ENCODE data around the gene VTCN1.
"Not testable (repeated sequence)": the region's sequence is repeated elsewhere in the genome, so short reads cannot be mapped to it uniquely, and the experiment has no call there.

The VTCN1 gene

GRCh38 chr1:117105722-117106121 is 105.0 kb downstream of the VTCN1 start:
- no peak for FAIRE-seq
- TF ChIP-seq TAF1 (IDR thresholded peaks at IDR 0.05; ENCODE audit: borderline replicate concordance, low read depth, low read length) (no peak), POLR2AphosphoS5 (IDR thresholded peaks at IDR 0.05; ENCODE audit: low read depth, low read length) (no peak), POLR2A (IDR thresholded peaks at IDR 0.05; ENCODE audit: low read depth, low read length) (no peak)
- no peak for DNase-seq (ENCODE audit: insufficient read length)

GRCh38 chr1:117104986-117105385 is 105.7 kb downstream of the VTCN1 start:
- TF ChIP-seq POLR2AphosphoS5 (IDR thresholded peaks at IDR 0.05; ENCODE audit: low read depth, low read length) (no peak), POLR2A (IDR thresholded peaks at IDR 0.05; ENCODE audit: low read depth, low read length) (no peak), TAF1 (IDR thresholded peaks at IDR 0.05; ENCODE audit: borderline replicate concordance, low read depth, low read length) (no peak)
- DNase-seq (ENCODE audit: insufficient read length) (no peak), FAIRE-seq (no peak)

- FAIRE-seq; DNase-seq (ENCODE audit: insufficient read length): not testable (repeated sequence)
These were observed 108.9 kb downstream of the VTCN1 start for GRCh38 chr1:117101858-117102257.

DNA sequence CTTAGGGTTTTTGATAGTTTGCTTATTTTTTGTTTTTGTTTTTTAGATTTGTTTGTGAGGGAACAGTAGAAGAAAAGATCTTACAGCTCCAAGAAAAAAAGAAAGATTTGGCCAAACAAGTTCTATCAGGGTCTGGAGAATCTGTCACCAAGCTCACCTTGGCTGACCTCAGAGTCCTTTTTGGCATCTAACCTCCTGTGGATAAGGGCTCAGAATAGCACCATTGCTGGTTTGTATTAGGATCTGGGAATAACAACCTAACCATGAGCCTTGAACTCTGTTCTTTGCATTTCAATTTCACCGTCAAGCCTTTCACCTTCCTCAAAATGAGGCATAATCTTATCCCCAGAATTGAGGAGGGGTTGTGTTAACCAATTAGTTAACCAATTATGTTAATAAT is 109.4 kb downstream of the VTCN1 start:
- DNase-seq (ENCODE audit: insufficient read length) (no peak), FAIRE-seq (no peak)
- TF ChIP-seq POLR2AphosphoS5 (IDR thresholded peaks at IDR 0.05; ENCODE audit: low read depth, low read length): no peak
- TF ChIP-seq POLR2A (IDR thresholded peaks at IDR 0.05; ENCODE audit: low read depth, low read length): no peak
- TF ChIP-seq TAF1 (IDR thresholded peaks at IDR 0.05; ENCODE audit: borderline replicate concordance, low read depth, low read length): no peak

- no peak for FAIRE-seq
These were observed 112.3 kb downstream of the VTCN1 start for GRCh38 chr1:117098287-117098890.

GRCh38 chr1:117097443-117097842 is 113.3 kb downstream of the VTCN1 start:
- FAIRE-seq: no peak
- no peak for DNase-seq (ENCODE audit: insufficient read length)
- TF ChIP-seq TAF1 (IDR thresholded peaks at IDR 0.05; ENCODE audit: borderline replicate concordance, low read depth, low read length) (no peak), POLR2A (IDR thresholded peaks at IDR 0.05; ENCODE audit: low read depth, low read length) (no peak), POLR2AphosphoS5 (IDR thresholded peaks at IDR 0.05; ENCODE audit: low read depth, low read length) (no peak)

More at GRCh38 chr1:117098287-117098890, 112.3 kb downstream of the VTCN1 start:
- no peak for DNase-seq (ENCODE audit: insufficient read length)
- TF ChIP-seq TAF1 (IDR thresholded peaks at IDR 0.05; ENCODE audit: borderline replicate concordance, low read depth, low read length) (no peak), POLR2A (IDR thresholded peaks at IDR 0.05; ENCODE audit: low read depth, low read length) (no peak), POLR2AphosphoS5 (IDR thresholded peaks at IDR 0.05; ENCODE audit: low read depth, low read length) (no peak)

GRCh38 chr1:117096951-117097408 is 113.7 kb downstream of the VTCN1 start:
- TF ChIP-seq POLR2A (IDR thresholded peaks at IDR 0.05; ENCODE audit: low read depth, low read length) (no peak), POLR2AphosphoS5 (IDR thresholded peaks at IDR 0.05; ENCODE audit: low read depth, low read length) (no peak), TAF1 (IDR thresholded peaks at IDR 0.05; ENCODE audit: borderline replicate concordance, low read depth, low read length) (no peak)
- FAIRE-seq (no peak), DNase-seq (ENCODE audit: insufficient read length) (no peak)

DNA sequence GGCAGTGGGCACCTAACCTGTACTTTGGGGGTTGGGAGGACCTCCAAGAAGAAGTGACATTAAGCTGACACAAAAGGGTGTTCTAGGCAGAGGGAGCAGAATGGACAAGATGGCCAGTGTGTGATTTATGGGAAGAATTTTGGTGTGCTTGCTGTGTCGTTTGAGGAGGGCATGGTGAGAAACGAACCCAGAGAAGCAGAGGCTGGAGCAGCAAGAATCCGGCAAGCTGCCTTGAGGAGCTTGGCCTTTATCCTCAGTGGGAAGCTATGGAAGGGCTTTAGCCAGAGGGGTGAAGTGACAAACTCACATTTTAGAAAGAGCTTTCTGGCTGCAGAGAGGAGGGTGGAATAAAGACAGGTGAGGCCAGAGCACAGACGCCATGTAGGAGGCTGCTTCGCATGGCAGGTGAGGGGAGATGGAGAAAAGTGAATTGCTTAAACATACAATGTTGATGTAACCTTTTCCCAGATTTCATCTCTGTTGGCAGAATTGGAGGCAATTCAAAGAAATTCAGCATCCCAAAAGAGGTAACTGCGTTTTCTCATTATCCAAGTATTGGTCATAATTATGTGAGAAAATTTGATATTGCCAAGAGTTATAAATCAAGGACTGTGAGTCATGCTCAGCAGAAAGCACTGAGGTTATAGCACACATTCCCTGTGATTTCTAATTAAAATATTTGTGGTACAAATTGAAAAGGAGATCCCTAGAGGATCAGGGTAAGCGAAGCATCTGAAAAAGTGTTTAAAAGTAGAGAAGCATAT is 115.7 kb downstream of the VTCN1 start:
- TF ChIP-seq POLR2AphosphoS5 (IDR thresholded peaks at IDR 0.05; ENCODE audit: low read depth, low read length) (no peak), POLR2A (IDR thresholded peaks at IDR 0.05; ENCODE audit: low read depth, low read length) (no peak), TAF1 (IDR thresholded peaks at IDR 0.05; ENCODE audit: borderline replicate concordance, low read depth, low read length) (no peak)
- FAIRE-seq (no peak), DNase-seq (ENCODE audit: insufficient read length) (no peak)

GRCh38 chr1:117093870-117094621 is 116.7 kb downstream of the VTCN1 start:
- TF ChIP-seq TAF1 (IDR thresholded peaks at IDR 0.05; ENCODE audit: borderline replicate concordance, low read depth, low read length) (no peak), POLR2A (IDR thresholded peaks at IDR 0.05; ENCODE audit: low read depth, low read length) (no peak), POLR2AphosphoS5 (IDR thresholded peaks at IDR 0.05; ENCODE audit: low read depth, low read length) (no peak)
- DNase-seq (ENCODE audit: insufficient read length) (no peak), FAIRE-seq (no peak)
